Measurements from ENCODE around the gene GPC2.

DNA sequence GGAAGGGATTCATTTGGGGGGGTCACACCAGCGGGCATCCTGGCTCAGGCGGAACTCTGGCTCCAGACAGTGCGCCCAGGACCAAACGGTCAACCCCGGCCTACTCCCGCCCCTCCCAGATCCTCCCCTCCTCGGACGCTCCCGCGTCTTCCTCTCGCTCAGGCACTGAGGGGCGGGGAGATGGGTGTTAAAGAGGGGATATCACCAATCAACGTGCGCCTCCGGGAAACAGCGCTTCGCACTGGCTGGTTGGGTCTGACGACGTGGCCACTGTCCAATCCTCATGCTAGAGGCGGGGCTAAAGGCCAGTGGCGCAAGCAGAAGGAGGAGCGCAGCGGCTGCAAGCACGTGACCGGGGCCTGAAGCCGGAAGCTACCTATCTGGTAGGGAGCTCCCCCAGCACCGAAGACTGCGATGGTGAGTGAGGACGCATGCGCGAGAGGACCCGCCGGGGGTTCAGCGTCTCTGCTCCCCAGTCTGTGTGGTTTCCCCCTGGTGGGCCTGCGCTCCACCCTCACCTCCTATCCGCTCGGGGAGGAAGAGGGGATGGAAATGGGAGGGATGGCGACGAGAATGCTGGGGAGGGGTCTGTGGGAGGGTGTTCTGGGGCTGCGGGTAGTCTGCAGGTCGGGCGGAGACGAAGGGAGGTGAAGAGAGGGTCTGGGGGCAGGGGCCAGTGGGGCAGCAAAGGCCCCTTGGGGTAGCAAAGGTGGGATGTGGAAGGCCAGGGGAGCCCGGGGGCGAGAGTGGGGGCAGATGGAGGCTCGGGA lies 28.4 kb downstream of the GPC2 start, which contains the start of gene LAMTOR4:
- TF ChIP-seq, protein P1, sequence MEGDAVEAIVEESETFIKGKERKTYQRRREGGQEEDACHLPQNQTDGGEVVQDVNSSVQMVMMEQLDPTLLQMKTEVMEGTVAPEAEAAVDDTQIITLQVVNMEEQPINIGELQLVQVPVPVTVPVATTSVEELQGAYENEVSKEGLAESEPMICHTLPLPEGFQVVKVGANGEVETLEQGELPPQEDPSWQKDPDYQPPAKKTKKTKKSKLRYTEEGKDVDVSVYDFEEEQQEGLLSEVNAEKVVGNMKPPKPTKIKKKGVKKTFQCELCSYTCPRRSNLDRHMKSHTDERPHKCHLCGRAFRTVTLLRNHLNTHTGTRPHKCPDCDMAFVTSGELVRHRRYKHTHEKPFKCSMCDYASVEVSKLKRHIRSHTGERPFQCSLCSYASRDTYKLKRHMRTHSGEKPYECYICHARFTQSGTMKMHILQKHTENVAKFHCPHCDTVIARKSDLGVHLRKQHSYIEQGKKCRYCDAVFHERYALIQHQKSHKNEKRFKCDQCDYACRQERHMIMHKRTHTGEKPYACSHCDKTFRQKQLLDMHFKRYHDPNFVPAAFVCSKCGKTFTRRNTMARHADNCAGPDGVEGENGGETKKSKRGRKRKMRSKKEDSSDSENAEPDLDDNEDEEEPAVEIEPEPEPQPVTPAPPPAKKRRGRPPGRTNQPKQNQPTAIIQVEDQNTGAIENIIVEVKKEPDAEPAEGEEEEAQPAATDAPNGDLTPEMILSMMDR (conservative IDR thresholded peaks at IDR 0.05; ENCODE audit: low read depth, low read length) = no peak
- TF ChIP-seq EZH2 (IDR thresholded peaks at IDR 0.05; ENCODE audit: borderline replicate concordance, low read depth, low read length, poor library complexity, severe bottlenecking) = no peak

Data from A673 (cell line).